ENCODE measurements around the gene CD274.
"Not testable (repeated sequence)": the region's sequence is repeated elsewhere in the genome, so short reads cannot be mapped to it uniquely, and the experiment has no call there.

Gene CD274

DNA sequence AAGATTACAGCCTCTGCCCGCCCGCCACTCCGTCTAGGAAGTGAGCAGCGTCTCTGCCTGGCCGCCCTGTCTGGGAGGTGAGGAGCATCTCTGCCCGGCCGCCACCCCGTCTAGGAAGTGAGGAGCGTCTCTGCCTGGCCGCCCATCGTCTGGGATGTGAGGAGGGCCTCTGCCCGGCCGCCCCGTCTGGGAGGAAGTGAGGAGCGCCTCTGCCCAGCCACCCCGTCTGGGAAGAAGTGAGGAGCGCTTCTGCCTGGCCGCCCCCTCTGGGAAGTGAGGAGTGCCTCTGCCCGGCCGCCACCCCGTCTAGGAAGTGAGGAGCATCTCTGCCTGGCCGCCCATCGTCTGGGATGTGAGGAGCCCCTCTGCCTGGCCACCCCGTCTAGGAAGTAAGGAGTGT lies 17.5 kb upstream of the CD274 start:
- H3K27me3 Mint-ChIP-seq, DNase-seq, H3K9me3 Mint-ChIP-seq, H3K4me3 Mint-ChIP-seq, H3K27ac Mint-ChIP-seq: not testable (repeated sequence)
- Mint-ChIP-seq H3K36me3 (ENCODE audit: low read depth) (peaks cover 78% of the 10 kb centered on the region), H3K4me1 (ENCODE audit: low read depth) (peaks cover 39% of the 10 kb centered on the region)

- not testable (repeated sequence) for H3K4me3 Mint-ChIP-seq, H3K27ac Mint-ChIP-seq, H3K27me3 Mint-ChIP-seq, DNase-seq, H3K9me3 Mint-ChIP-seq
- peaks cover 43% of the 10 kb centered on the region for H3K4me1 Mint-ChIP-seq (ENCODE audit: low read depth)
- H3K36me3 Mint-ChIP-seq (ENCODE audit: low read depth): peaks cover 79% of the 10 kb centered on the region
Observed at GRCh38 chr9:5433328-5433727, 17.0 kb upstream of the CD274 start.

GRCh38 chr9:5433841-5434810 lies 16.2 kb upstream of the CD274 start:
- Mint-ChIP-seq H3K27ac (peak overlapping the region; percentile 44), H3K36me3 (ENCODE audit: low read depth) (peaks cover 77% of the 10 kb centered on the region), H3K4me1 (ENCODE audit: low read depth) (peaks cover 48% of the 10 kb centered on the region)
- H3K4me3 Mint-ChIP-seq, DNase-seq, H3K9me3 Mint-ChIP-seq, H3K27me3 Mint-ChIP-seq: not testable (repeated sequence)

- Mint-ChIP-seq H3K4me1 (ENCODE audit: low read depth) (peaks cover 55% of the 10 kb centered on the region), H3K27ac (peak overlapping the region; percentile 99), H3K36me3 (ENCODE audit: low read depth) (peaks cover 60% of the 10 kb centered on the region)
Observed at GRCh38 chr9:5435912-5436311, 14.4 kb upstream of the CD274 start.

DNA sequence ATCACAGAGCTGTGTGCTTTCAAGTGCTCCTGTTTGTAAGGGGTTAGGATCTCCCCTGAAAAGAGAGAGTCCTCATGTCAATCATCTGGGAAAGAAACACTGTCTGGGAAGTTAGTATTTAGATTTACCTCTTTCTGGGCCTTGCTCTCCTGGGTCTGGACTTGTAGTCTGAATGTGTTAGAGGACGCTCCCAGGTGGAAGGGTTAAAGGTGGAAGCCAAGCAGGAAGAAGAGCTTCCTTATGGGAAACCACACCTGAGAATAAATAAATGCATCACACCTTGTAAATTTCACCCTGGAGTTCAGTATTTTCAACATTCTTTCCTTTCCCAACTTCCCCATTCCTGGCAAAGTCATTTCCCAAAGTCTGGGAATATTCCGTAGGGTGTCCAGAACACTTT lies 13.9 kb upstream of the CD274 start:
- no peaks in the 10 kb centered on the region for H3K27me3 Mint-ChIP-seq
- peaks cover 60% of the 10 kb centered on the region for H3K4me1 Mint-ChIP-seq (ENCODE audit: low read depth)
- H3K27ac Mint-ChIP-seq: peak overlapping the region; percentile 99
- H3K36me3 Mint-ChIP-seq (ENCODE audit: low read depth): peaks cover 55% of the 10 kb centered on the region
- H3K4me3 Mint-ChIP-seq: peak overlapping the region; percentile 92
- no peak for DNase-seq
- peaks cover 2% of the 10 kb centered on the region for H3K9me3 Mint-ChIP-seq

More at GRCh38 chr9:5435912-5436311, 14.4 kb upstream of the CD274 start:
- Mint-ChIP-seq H3K4me3 (peak overlapping the region; percentile 92), H3K9me3 (peaks cover 2% of the 10 kb centered on the region), H3K27me3 (no peaks in the 10 kb centered on the region)
- DNase-seq: no peak

DNA sequence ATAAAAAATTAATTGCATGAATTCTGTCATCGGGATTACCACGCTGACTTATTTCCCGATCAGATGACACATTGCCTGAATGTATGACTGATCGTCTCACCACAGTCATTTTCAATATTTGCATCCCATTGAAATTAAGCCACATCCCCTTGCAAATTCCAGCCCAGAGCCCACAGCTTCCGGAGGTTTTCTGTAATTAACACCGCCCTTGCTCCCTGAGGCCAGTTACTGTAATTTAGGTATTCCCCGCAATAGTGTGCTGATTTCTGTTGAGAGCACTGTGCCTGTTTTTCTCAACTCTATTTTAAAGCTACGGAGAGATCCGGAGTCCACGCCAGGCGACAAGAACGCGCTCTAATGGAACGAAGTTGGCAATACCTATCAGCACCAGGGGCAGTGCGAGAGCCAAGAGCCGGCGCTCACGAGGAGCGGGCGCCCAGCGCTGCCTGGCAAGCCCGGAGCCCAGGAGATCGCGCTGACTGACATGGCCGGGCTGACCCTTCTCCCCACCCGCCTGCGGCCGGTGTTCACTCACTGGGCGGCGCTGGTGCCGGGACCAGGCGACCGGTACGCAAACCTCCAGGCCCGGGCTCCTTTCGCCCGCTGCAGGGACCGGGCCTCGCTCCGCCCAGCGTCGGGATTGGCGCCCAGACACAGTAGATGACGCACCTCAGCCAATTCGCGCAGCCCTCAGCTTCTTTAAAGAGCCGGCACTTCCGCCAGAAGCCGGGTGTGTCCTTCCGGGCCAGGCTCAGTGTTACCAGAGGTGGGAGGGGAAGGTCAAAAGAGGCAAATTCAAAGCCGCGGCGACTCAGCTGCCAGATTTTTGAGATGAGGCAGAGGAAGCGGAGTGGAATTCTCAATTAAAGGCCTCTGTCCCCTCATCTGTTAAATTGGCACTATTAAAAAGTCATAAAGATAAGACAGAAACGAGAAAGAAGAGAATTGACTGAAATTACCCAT lies 12.8 kb upstream of the CD274 start, which contains the start of gene PLGRKT:
PLGRKT (minus strand) TSS at position 672 of the 963 bp plus-strand sequence. CDS start 5,948 bp downstream, outside the sequence.
- Mint-ChIP-seq H3K36me3 (ENCODE audit: low read depth) (peaks cover 44% of the 10 kb centered on the region), H3K9me3 (peaks cover 2% of the 10 kb centered on the region), H3K27ac (peak within 1 kb of the TSS; percentile 99), H3K4me1 (ENCODE audit: low read depth) (peaks cover 62% of the 10 kb centered on the region), H3K27me3 (no peaks in the 10 kb centered on the region), H3K4me3 (peak within 1 kb of the TSS; percentile 92)
- DNase-seq: peak; percentile 91

- peaks cover 2% of the 10 kb centered on the region for H3K9me3 Mint-ChIP-seq
- H3K27ac Mint-ChIP-seq: peak overlapping the region; percentile 99
- H3K4me1 Mint-ChIP-seq (ENCODE audit: low read depth): peaks cover 65% of the 10 kb centered on the region
- H3K4me3 Mint-ChIP-seq: peak overlapping the region; percentile 92
- no peak for DNase-seq
- H3K27me3 Mint-ChIP-seq: no peaks in the 10 kb centered on the region
- peaks cover 34% of the 10 kb centered on the region for H3K36me3 Mint-ChIP-seq (ENCODE audit: low read depth)
Observed at GRCh38 chr9:5438301-5439162, 11.8 kb upstream of the CD274 start.

GRCh38 chr9:5440426-5440825 lies 9.9 kb upstream of the CD274 start:
- H3K36me3 Mint-ChIP-seq (ENCODE audit: low read depth): peaks cover 22% of the 10 kb centered on the region
- no peaks in the 10 kb centered on the region for H3K27me3 Mint-ChIP-seq
- peak overlapping the region; percentile 13 for H3K27ac Mint-ChIP-seq
- no peak overlapping the region for H3K4me3 Mint-ChIP-seq
- no peak for DNase-seq
- H3K9me3 Mint-ChIP-seq: no peaks in the 10 kb centered on the region
- H3K4me1 Mint-ChIP-seq (ENCODE audit: low read depth): peaks cover 66% of the 10 kb centered on the region

DNA sequence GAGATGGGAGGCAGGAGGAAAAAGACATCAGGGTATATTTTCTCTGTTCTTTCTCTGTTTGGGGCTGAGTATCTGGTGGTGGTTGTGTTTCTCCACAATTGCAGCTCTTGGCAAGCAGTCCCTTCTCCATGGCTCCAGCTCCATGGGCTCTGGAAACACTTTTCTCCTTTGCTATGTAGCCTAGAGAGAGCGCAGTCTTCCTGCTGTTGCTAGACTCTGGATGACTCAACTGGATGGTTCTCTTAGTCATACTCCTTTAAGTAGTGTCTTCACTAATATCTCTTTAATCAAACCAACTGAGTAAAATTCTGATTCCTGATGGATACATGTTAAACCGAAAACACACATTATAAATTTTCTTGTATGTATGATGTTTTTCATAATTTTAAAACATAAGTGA lies 9.3 kb upstream of the CD274 start:
- peak overlapping the region; percentile 83 for H3K27ac Mint-ChIP-seq
- peaks cover 16% of the 10 kb centered on the region for H3K36me3 Mint-ChIP-seq (ENCODE audit: low read depth)
- H3K4me1 Mint-ChIP-seq (ENCODE audit: low read depth): peaks cover 65% of the 10 kb centered on the region
- no peaks in the 10 kb centered on the region for H3K27me3 Mint-ChIP-seq
- H3K9me3 Mint-ChIP-seq: no peaks in the 10 kb centered on the region
- H3K4me3 Mint-ChIP-seq: no peak overlapping the region
- DNase-seq: no peak

- H3K36me3 Mint-ChIP-seq (ENCODE audit: low read depth): peaks cover 2% of the 10 kb centered on the region
- H3K4me1 Mint-ChIP-seq (ENCODE audit: low read depth): peaks cover 66% of the 10 kb centered on the region
- DNase-seq: no peak
- H3K27ac Mint-ChIP-seq: no peak overlapping the region
- H3K27me3 Mint-ChIP-seq: no peaks in the 10 kb centered on the region
- no peak overlapping the region for H3K4me3 Mint-ChIP-seq
- no peaks in the 10 kb centered on the region for H3K9me3 Mint-ChIP-seq
Observed at GRCh38 chr9:5442400-5443011, 7.8 kb upstream of the CD274 start.

DNA sequence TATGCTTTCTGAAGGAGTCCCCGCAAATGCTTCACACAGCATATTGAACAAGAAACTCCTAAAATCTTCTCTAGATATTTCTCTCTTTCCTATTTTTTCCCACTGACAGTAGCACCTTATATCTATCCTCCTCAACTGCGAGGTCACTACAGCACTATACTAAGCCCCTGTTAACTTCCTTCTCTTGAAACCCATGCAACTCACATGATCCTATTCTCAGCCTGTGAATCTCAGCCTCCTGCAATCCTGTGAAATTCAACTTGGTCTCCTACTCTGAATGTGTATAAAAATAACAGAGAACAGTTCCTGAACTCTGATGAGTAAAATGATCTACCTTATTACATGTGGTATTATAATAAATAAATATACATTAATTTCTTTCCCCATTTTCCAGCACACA lies 6.5 kb upstream of the CD274 start:
- Mint-ChIP-seq H3K9me3 (no peaks in the 10 kb centered on the region), H3K27ac (no peak overlapping the region), H3K36me3 (ENCODE audit: low read depth) (no peaks in the 10 kb centered on the region), H3K4me3 (no peak overlapping the region), H3K4me1 (ENCODE audit: low read depth) (peaks cover 68% of the 10 kb centered on the region), H3K27me3 (no peaks in the 10 kb centered on the region)
- no peak for DNase-seq

DNA sequence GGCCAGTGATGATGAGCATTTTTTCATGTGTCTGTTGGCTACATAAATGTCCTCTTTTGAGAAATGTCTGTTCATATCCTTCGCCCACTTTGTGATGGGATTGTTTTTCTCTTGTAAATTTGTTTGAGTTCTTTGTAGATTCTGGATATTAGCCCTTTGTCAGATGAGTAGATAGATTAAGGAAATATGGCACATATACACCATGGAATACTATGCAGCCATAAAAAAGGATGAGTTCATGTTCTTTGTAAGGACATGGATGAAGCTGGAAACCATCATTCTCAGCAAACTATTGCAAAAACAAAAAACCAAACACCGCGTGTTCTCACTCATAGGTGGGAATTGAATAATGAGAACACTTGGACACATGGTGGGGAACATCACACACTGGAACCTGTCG lies 5.2 kb upstream of the CD274 start:
- not testable (repeated sequence) for H3K9me3 Mint-ChIP-seq; DNase-seq; H3K4me3 Mint-ChIP-seq; H3K27me3 Mint-ChIP-seq; H3K36me3 Mint-ChIP-seq (ENCODE audit: low read depth)
- peaks cover 71% of the 10 kb centered on the region for H3K4me1 Mint-ChIP-seq (ENCODE audit: low read depth)
- peak overlapping the region; percentile 69 for H3K27ac Mint-ChIP-seq

GRCh38 chr9:5445886-5446285 lies 4.5 kb upstream of the CD274 start:
- no peak overlapping the region for H3K27ac Mint-ChIP-seq
- peaks cover 66% of the 10 kb centered on the region for H3K4me1 Mint-ChIP-seq (ENCODE audit: low read depth)

More at GRCh38 chr9:5445886-5446285, 4.5 kb upstream of the CD274 start:
- Mint-ChIP-seq H3K36me3 (ENCODE audit: low read depth) (peaks cover 9% of the 10 kb centered on the region), H3K9me3 (no peaks in the 10 kb centered on the region), H3K27me3 (no peaks in the 10 kb centered on the region), H3K4me3 (no peak overlapping the region)
- no peak for DNase-seq

Data from activated T-cell treated with anti-CD3 and anti-CD28 coated beads, Interleukin-2, amount 50 U/mL, for 24 hours (primary cell).